ENCODE data around the gene PRKCD.

The PRKCD gene

DNA sequence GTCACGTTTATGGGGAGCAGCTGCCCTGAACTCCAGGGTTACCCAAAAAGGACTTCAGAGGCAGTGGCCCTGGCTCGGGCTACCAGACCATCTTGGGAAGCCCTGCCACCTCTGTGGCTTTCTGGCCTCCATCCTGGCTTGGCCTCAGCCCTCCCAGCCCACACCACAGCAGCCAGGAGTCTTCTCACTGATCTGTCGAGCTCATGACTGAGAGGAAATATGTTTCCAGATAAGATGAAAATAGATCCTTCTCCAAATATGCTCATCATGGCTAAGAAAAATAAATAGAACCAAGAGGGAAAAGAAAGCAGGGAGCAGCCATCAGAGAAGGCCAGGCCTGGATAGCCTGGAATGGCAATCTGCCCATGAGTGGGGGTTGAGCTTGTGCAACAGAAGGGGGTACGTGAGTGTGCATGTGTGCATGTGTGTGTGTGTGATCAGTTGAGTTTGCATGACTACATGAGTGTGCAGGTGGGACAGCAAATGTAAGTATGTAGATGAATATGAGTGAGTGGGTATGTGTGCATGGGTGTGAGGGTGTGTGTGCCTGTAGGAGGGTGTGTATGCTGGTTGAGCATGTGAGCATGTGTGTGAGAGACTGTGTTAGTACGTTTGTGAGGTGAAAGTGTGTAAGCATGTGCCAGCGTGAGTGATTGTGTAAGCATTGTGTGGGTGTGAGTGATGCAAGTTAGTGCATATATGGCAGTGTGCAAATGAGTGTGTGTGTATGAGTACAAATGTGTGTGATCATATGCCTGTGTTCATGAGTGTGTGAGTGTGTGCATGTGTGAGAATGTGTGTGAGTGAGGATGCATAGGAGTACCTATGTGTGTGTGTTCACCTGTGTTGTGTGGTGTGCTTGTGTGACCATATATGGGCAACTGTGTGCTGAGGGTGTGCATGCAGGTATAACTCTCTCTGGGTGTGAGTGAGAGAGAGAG lies 20.8 kb upstream of the PRKCD start:
- TF ChIP-seq, protein P1, sequence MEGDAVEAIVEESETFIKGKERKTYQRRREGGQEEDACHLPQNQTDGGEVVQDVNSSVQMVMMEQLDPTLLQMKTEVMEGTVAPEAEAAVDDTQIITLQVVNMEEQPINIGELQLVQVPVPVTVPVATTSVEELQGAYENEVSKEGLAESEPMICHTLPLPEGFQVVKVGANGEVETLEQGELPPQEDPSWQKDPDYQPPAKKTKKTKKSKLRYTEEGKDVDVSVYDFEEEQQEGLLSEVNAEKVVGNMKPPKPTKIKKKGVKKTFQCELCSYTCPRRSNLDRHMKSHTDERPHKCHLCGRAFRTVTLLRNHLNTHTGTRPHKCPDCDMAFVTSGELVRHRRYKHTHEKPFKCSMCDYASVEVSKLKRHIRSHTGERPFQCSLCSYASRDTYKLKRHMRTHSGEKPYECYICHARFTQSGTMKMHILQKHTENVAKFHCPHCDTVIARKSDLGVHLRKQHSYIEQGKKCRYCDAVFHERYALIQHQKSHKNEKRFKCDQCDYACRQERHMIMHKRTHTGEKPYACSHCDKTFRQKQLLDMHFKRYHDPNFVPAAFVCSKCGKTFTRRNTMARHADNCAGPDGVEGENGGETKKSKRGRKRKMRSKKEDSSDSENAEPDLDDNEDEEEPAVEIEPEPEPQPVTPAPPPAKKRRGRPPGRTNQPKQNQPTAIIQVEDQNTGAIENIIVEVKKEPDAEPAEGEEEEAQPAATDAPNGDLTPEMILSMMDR (IDR thresholded peaks at IDR 0.05; ENCODE audit: insufficient read depth, low read depth, low read length, missing control alignments) = no peak
- DNase-seq (ENCODE audit: low read depth) = no peak
- H3K4me3 ChIP-seq (ENCODE audit: low read length) = no peak overlapping the region

DNA sequence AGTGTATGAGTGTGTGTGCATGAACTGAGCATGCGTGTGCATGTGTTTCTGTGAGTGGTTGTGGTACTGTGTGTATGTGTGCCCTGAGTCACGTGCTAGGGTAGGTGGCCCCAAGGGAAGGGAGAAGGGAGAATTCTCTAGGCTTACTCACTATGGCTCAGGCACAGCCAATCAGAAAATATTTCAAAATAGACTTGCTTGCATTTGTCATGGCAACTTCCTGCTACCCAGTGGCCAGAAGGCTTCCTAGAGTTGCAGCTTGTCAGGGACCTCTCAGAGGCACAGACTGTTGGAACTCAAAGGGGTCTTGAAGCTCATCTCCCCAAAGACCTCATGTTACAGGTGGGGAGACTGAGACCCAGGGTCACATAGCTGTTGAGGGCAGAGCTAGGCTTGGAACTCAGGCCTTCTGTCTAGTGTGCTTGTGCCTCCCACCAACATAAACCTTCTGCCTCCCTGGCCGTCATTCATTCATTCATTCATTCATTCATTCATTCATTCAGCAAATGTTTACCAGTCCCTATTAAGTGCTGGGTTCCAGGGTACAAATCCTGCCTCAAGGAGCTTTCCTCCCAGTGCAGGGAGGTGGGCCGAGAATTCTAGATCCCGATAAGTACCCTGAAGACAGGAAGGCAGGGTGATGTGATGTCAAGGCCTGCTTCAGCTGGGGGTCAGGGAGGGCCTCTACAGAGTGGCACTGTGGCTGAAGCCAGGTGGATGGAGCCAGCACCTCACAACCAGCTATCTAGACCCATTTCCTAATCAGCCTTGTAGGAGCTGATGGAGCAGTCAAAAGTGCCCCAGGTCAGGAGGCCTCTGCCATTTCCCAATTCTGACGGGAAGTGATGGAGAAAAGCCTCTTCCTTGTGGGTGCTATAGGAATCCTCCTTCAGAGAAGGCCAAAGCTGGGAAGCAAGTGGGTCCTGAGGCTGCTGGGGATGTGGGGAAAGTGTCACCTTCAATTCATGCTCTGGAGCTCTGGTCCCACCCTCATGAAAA lies 19.9 kb upstream of the PRKCD start:
- TF ChIP-seq, protein P1 (IDR thresholded peaks at IDR 0.05; ENCODE audit: insufficient read depth, low read depth, low read length, missing control alignments) = no peak
- no peak overlapping the region for H3K4me3 ChIP-seq (ENCODE audit: low read length)
- peak; percentile 84 for DNase-seq (ENCODE audit: low read depth)

DNA sequence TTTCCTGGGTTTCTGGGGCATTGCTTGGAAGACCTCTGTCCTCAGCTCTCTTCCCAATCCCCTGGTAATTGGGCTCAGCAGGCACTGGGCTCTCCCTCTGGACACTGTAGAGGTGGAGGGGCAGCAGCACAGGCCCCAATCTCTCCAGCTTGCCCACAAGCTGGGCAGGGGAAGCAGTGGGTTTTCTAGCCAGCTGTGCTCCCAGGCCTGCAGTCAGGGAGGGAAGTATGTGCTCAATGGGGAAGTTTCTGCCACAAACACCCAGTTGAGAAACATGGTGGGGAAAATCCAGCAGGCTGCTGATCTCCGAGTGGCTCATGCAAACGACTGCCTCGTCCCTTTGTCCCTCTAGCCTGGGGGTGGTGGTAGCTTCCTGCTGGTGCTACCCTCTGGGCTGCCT lies 18.0 kb upstream of the PRKCD start:
- no peak for DNase-seq (ENCODE audit: low read depth)
- H3K4me3 ChIP-seq (ENCODE audit: low read length) = no peak overlapping the region
- TF ChIP-seq, protein P1 (IDR thresholded peaks at IDR 0.05; ENCODE audit: insufficient read depth, low read depth, low read length, missing control alignments) = no peak

DNA sequence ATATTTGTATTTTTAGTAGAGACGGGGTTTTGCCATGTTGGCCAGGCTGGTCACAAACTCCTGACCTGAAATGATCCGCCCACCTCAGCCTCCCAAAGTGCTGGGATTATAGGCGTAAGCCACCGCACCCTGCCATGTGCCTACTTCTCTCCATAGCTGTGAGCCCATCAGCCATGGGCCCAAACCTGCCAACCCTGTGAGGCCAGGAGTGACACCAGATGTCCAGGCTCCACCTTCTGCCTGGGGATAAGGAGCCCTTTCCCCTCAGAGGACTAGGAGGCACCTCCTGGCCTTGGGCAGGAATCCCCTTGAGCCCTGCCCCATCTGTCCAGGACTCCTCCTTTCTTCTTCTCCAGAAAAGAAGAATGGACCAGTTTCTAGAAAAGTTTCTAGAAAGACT lies 16.6 kb upstream of the PRKCD start:
- H3K4me3 ChIP-seq (ENCODE audit: low read length) = no peak overlapping the region
- TF ChIP-seq, protein P1 (IDR thresholded peaks at IDR 0.05; ENCODE audit: insufficient read depth, low read depth, low read length, missing control alignments) = no peak
- DNase-seq (ENCODE audit: low read depth) = no peak

DNA sequence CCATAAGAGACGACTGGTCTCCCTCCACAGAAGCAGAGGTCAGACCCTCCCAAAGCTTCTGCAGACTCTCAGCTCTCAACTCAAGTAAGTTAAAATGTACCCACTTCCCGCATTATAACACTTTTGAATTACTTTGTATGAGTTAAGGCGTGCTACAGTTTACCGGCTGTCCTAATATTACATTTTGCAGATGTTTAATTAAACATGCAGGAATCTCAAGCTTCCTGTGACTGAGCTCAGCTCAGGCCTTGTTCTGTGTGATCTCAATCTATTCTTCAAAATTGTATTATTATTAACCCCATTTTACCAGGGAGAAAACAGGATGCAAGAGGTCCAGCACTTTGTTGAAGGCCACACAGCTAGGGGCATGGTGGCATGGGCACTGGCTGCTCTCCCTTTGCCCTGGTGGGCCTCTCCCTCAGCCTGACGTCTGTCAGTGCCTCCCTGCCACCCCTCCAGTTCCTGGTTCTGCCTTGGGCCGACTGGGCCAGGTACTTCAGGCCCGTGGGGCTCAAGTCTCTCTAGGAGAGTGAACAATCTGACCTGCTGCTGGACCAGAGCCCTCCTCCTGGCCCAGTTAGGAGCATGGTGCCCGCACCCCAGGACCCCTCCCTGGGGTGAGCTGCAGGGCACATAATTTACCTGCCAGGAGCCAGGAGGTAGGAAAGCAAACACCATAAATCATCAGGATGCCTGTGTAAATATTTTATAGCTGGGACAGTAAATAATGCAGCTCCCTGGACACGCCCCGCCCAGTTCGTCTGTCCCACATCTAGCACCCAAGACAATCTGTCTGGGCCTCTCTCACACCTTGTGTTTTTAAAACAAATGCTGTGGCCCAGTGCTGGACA lies 15.9 kb upstream of the PRKCD start:
- TF ChIP-seq, protein P1 (IDR thresholded peaks at IDR 0.05; ENCODE audit: insufficient read depth, low read depth, low read length, missing control alignments) = no peak
- H3K4me3 ChIP-seq (ENCODE audit: low read length) = no peak overlapping the region
- DNase-seq (ENCODE audit: low read depth) = no peak

DNA sequence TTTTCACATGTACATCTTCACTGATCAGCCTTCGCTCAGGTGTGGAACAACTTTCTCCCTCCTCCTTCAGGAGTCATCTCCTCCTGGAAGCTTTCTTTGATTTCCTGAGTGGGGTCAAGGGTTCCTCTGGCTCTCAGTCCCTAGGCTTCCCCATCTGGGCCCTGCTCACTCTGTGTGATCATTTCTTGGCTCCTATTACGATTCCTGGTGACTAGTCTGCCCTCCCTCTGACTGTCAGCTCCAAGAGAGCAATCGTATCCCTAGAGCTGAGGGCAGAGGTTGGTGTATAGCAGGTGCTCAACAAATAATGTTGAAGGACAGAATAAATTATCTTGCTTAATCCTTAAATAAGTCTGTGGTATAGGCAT lies 15.3 kb upstream of the PRKCD start:
- H3K4me3 ChIP-seq (ENCODE audit: low read length) = no peak overlapping the region
- TF ChIP-seq, protein P1 (IDR thresholded peaks at IDR 0.05; ENCODE audit: insufficient read depth, low read depth, low read length, missing control alignments) = no peak
- no peak for DNase-seq (ENCODE audit: low read depth)

Data from epithelial cell of esophagus (primary cell).